ENCODE results near the gene PNMT. TPM values are rescaled to one million over a fixed set of nuclear protein-coding genes. Genes with fewer than 3 reads are reported as not detected.
A peak's percentile ranks its signal among the peaks of the same experiment; 100 is the strongest.

The PNMT gene
- total and polyA plus RNA-seq, 2 of the 13 experiments (the other 11 are each of a cell fraction or from before 2014, with no cell fraction given): 0.25 TPM; not detected in 1

GRCh38 chr17:39659279-39660010 lies 8.8 kb upstream of the PNMT start:
- intact Hi-C loops (cut with micrococcal nuclease; ENCODE audit: unreplicated experiment): no loop called here
- H2AFZ ChIP-seq (ENCODE audit: low read length): no peak overlapping the region
- no peak overlapping the region for H3K9ac ChIP-seq (ENCODE audit: insufficient read depth, low read depth, low read length)
- ChIA-PET CTCF (ENCODE audit: low intra/inter-chr PET ratio, low total read pairs) (no interaction called here), POLR2A (no interaction called here)
- H4K20me1 ChIP-seq (ENCODE audit: insufficient read depth, low read length): no peaks in the 10 kb centered on the region
- H3K4me3 ChIP-seq (replicated peaks in 1 of 3; ENCODE audit: insufficient read depth in 1 of 3, low read depth in 2 of 3, low read length in 3 of 3): no peak overlapping the region
- no peak overlapping the region for H3K27ac ChIP-seq (ENCODE audit: extremely low read length, insufficient read depth, low read length)
- in situ Hi-C loops (cut with HindIII; ENCODE audit: extremely low pct_ligation_motif_present, low pct_unique_long_range_greater_than_20kb): no loop called here
- WGBS (ENCODE audit: low lambda C conversion rate): 90% methylated on average over 15 of the region's 15 CpGs
- TF ChIP-seq FOXK2 (IDR thresholded peaks at IDR 0.05): no peak
- TF ChIP-seq MNT (IDR thresholded peaks at IDR 0.05): peak; percentile 27; the same call in 1 of the 2 replicates
- TF ChIP-seq DBP (CRISPR knock-in tag; IDR thresholded peaks at IDR 0.05; ENCODE audit: not compliant biosample characterization): no peak
- TF ChIP-seq IKZF4 (CRISPR knock-in tag; IDR thresholded peaks at IDR 0.05; ENCODE audit: borderline replicate concordance, low read depth, not compliant biosample characterization): no peak
- no peaks in the 10 kb centered on the region for H3K79me2 ChIP-seq (ENCODE audit: insufficient read depth, low read length)
- DNase-seq (ENCODE audit: low spot score): no peak
- no TSS peak for BruUV-seq (replicated peaks)
- H3K9me3 ChIP-seq (ENCODE audit: low read length): no peaks in the 10 kb centered on the region
- peaks cover 25 to 33% of the 10 kb centered on the region in 2 experiments; a peak in 4 of 5 replicates for H3K36me3 ChIP-seq (replicated peaks in 1 of 2; ENCODE audit: control insufficient read depth in 1 of 2, insufficient read depth in 2 of 2, low read length in 2 of 2)
- H3K27me3 ChIP-seq (ENCODE audit: control insufficient read depth in 1 of 2, insufficient read depth in 2 of 2, low read length in 2 of 2): no peaks in the 10 kb centered on the region
- FAIRE-seq: no peak
- H3K4me1 ChIP-seq (ENCODE audit: insufficient read depth, low read length): peaks cover 16% of the 10 kb centered on the region
- ATAC-seq: no peak
- no peak overlapping the region for H3K4me2 ChIP-seq (ENCODE audit: low read depth, low read length)

- H3K4me1 ChIP-seq (ENCODE audit: insufficient read depth, low read length): peaks cover 21% of the 10 kb centered on the region
- ChIA-PET CTCF (ENCODE audit: low intra/inter-chr PET ratio, low total read pairs) (no interaction called here), POLR2A (no interaction called here)
- H3K4me3 ChIP-seq (replicated peaks in 1 of 3; ENCODE audit: insufficient read depth in 1 of 3, low read depth in 2 of 3, low read length in 3 of 3): no peak overlapping the region
- ATAC-seq (no peak), DNase-seq (ENCODE audit: low spot score) (no peak), FAIRE-seq (no peak)
- intact Hi-C loops (cut with micrococcal nuclease; ENCODE audit: unreplicated experiment): no loop called here
- in situ Hi-C loops (cut with HindIII; ENCODE audit: extremely low pct_ligation_motif_present, low pct_unique_long_range_greater_than_20kb): no loop called here
- H3K4me2 ChIP-seq (ENCODE audit: low read depth, low read length): no peak overlapping the region
- peaks cover 22 to 27% of the 10 kb centered on the region in 2 experiments; a peak in 4 of 5 replicates for H3K36me3 ChIP-seq (replicated peaks in 1 of 2; ENCODE audit: control insufficient read depth in 1 of 2, insufficient read depth in 2 of 2, low read length in 2 of 2)
- 91% methylated on average over 5 of the region's 5 CpGs for WGBS (ENCODE audit: low lambda C conversion rate)
- no peak overlapping the region for H3K27ac ChIP-seq (ENCODE audit: extremely low read length, insufficient read depth, low read length)
- H3K9ac ChIP-seq (ENCODE audit: insufficient read depth, low read depth, low read length): no peak overlapping the region
- H3K79me2 ChIP-seq (ENCODE audit: insufficient read depth, low read length): no peaks in the 10 kb centered on the region
- no peaks in the 10 kb centered on the region for H4K20me1 ChIP-seq (ENCODE audit: insufficient read depth, low read length)
- no peak overlapping the region for H2AFZ ChIP-seq (ENCODE audit: low read length)
- H3K27me3 ChIP-seq (ENCODE audit: control insufficient read depth in 1 of 2, insufficient read depth in 2 of 2, low read length in 2 of 2): no peaks in the 10 kb centered on the region
- H3K9me3 ChIP-seq (ENCODE audit: low read length): no peaks in the 10 kb centered on the region
- BruUV-seq (replicated peaks): no TSS peak
- TF ChIP-seq ZNF510 (CRISPR knock-in tag; IDR thresholded peaks at IDR 0.05; ENCODE audit: low read depth) (no peak), IKZF4 (CRISPR knock-in tag; IDR thresholded peaks at IDR 0.05; ENCODE audit: borderline replicate concordance, low read depth, not compliant biosample characterization) (no peak), MAZ (IDR thresholded peaks at IDR 0.05; ENCODE audit: borderline replicate concordance, low read depth, low read length) (no peak), MAZ (CRISPR knock-in tag; IDR thresholded peaks at IDR 0.05; ENCODE audit: low read depth) (no peak), U2AF1 (optimal IDR thresholded peaks at IDR 0.05; ENCODE audit: low read depth, low read length) (no peak), RAD51 (IDR thresholded peaks at IDR 0.05; ENCODE audit: borderline replicate concordance) (no peak), RFX5 (IDR thresholded peaks at IDR 0.05; ENCODE audit: low read depth, low read length) (no peak), ZNF572 (CRISPR knock-in tag; IDR thresholded peaks at IDR 0.05) (no peak), YEATS2 (CRISPR knock-in tag; IDR thresholded peaks at IDR 0.05; ENCODE audit: borderline replicate concordance) (no peak)
These were observed 8.3 kb upstream of the PNMT start for GRCh38 chr17:39660011-39660360.
